ENCODE data around the gene PMVK.

Gene PMVK

GRCh38 chr1:154878371-154879037, 58.0 kb downstream of the PMVK start:
- peak; percentile 86 for DNase-seq (ENCODE audit: low spot score)

GRCh38 chr1:154877370-154877974, 59.0 kb downstream of the PMVK start:
- DNase-seq (ENCODE audit: low spot score), result no peak

GRCh38 chr1:154876842-154877369, 59.6 kb downstream of the PMVK start:
- DNase-seq (ENCODE audit: low spot score), result no peak

All from NAMALWA (cell line).